GM23338 (cell line): ENCODE data around the gene CELSR1. TPM values are rescaled to one million over a fixed set of nuclear protein-coding genes. Genes with fewer than 3 reads are reported as not detected.

Source experiments
- ATAC-seq: fragments of 200-7000 bp; cut with Tn5 transposase; 3 replicates; pipeline ENCODE4 v1.9.1; 2020
- DNase-seq: peaks from one replicate; pipeline ENCODE4 v3.0.0-alpha.2; 2015; ENCODE audit warnings: low spot score
- H2AFZ ChIP-seq: fragments of 200-600 bp; sonication (generic); 2 replicates; pipeline ENCODE4 v1.8.0; 2016; ENCODE audit warnings: antibody characterized with exemption, mild to moderate bottlenecking, moderate library complexity
- H3F3A ChIP-seq: fragments of 200-600 bp; sonication (generic); replicated peaks from 2 replicates; pipeline ENCODE4 v1.8.0; 2017; ENCODE audit warnings: antibody characterized with exemption, mixed run types, low read depth
- H3K27ac ChIP-seq: fragments of 200-600 bp; sonication (generic); 2 replicates; pipeline ENCODE4 v1.6.1; 2016; ENCODE audit warnings: low read depth
- H3K27me3 ChIP-seq: fragments of 200-600 bp; sonication (generic); 2 replicates; pipeline ENCODE4 v1.8.0; 2016; ENCODE audit warnings: mild to moderate bottlenecking, mixed run types, moderate library complexity; ENCODE audit not compliant: insufficient read depth
- H3K36me3 ChIP-seq: fragments of 200-600 bp; sonication (generic); 2 replicates; pipeline ENCODE4 v1.8.0; 2016; ENCODE audit warnings: mild to moderate bottlenecking; ENCODE audit not compliant: insufficient read depth
- H3K4me1 ChIP-seq: fragments of 200-600 bp; sonication (generic); 2 replicates; pipeline ENCODE4 v1.8.0; 2016; ENCODE audit warnings: mild to moderate bottlenecking, moderate library complexity; ENCODE audit not compliant: insufficient read depth
- H3K4me2 ChIP-seq: fragments of 200-600 bp; sonication (generic); 2 replicates; pipeline ENCODE4 v1.7.1; 2017; ENCODE audit warnings: mixed run types
- H3K4me3 ChIP-seq: fragments of 200-600 bp; sonication (generic); 2 replicates; pipeline ENCODE4 v1.6.1; 2016; ENCODE audit warnings: mixed run types
- H3K79me2 ChIP-seq: fragments of 200-600 bp; sonication (generic); replicated peaks from 2 replicates; pipeline ENCODE4 v1.8.0; 2017; ENCODE audit warnings: mild to moderate bottlenecking; ENCODE audit not compliant: insufficient read depth
- H3K9me2 ChIP-seq: fragments of 200-600 bp; sonication (generic); 2 replicates; pipeline ENCODE4 v1.8.0; 2017; ENCODE audit not compliant: insufficient read depth
- H4K20me1 ChIP-seq: fragments of 200-600 bp; sonication (generic); replicated peaks from 2 replicates; pipeline ENCODE4 v1.8.0; 2017; ENCODE audit warnings: mild to moderate bottlenecking; ENCODE audit not compliant: insufficient read depth
- H3K27ac Mint-ChIP-seq: 2 replicates; pipeline ENCODE4 v1.8.0; 2020; ENCODE audit warnings: inconsistent platforms, mild to moderate bottlenecking, moderate library complexity, mixed read lengths
- H3K27me3 Mint-ChIP-seq: 3 replicates; pipeline ENCODE4 v1.8.0; 2022; ENCODE audit warnings: low read depth, mild to moderate bottlenecking, moderate library complexity, mixed read lengths, inconsistent platforms; ENCODE audit not compliant: insufficient read depth, poor library complexity
- H3K36me3 Mint-ChIP-seq: 3 replicates; pipeline ENCODE4 v1.8.0; 2021; ENCODE audit warnings: low read depth, mild to moderate bottlenecking, inconsistent platforms, moderate library complexity, mixed read lengths
- H3K4me1 Mint-ChIP-seq: 3 replicates; pipeline ENCODE4 v1.8.0; 2020; ENCODE audit warnings: mild to moderate bottlenecking, inconsistent platforms, mixed read lengths
- H3K4me3 Mint-ChIP-seq: 3 replicates; pipeline ENCODE4 v1.8.0; 2021; ENCODE audit warnings: moderate library complexity, mild to moderate bottlenecking, inconsistent platforms, mixed read lengths
- H3K9me3 Mint-ChIP-seq: 3 replicates; pipeline ENCODE4 v1.8.0; 2020; ENCODE audit warnings: moderate library complexity, mild to moderate bottlenecking, inconsistent platforms, mixed read lengths
- CREB1 ChIP-seq: fragments of 250-450 bp; sonication (Bioruptor Pico); IDR thresholded peaks from 2 replicates; pipeline ENCODE4 v1.5.0; 2020; ENCODE audit warnings: low read depth, mild to moderate bottlenecking, moderate library complexity
- EZH2 ChIP-seq: fragments of 200-600 bp; sonication (generic); IDR thresholded peaks from one replicate; pipeline ENCODE4 v1.8.0; 2017; ENCODE audit warnings: antibody characterized with exemption, mild to moderate bottlenecking, low read depth; ENCODE audit not compliant: unreplicated experiment
- EZH2phosphoT487 ChIP-seq: fragments of 200-600 bp; sonication (generic); IDR thresholded peaks from one replicate; pipeline ENCODE4 v1.8.1; 2018; ENCODE audit warnings: antibody characterized with exemption; ENCODE audit not compliant: unreplicated experiment
- JUNB ChIP-seq: IDR thresholded peaks from one replicate; pipeline ENCODE4 v1.6.1; 2016; ENCODE audit warnings: antibody characterized with exemption; ENCODE audit not compliant: unreplicated experiment
- NANOG ChIP-seq: IDR thresholded peaks from 2 replicates; pipeline ENCODE4 v1.6.1; 2016; ENCODE audit warnings: antibody characterized with exemption, borderline replicate concordance
- POLR2AphosphoS5 ChIP-seq: IDR thresholded peaks from 2 replicates; pipeline ENCODE4 v1.6.1; 2016; ENCODE audit warnings: antibody characterized with exemption, low read depth
- REST ChIP-seq: IDR thresholded peaks from one replicate; pipeline ENCODE4 v1.6.1; 2018; ENCODE audit warnings: antibody characterized with exemption; ENCODE audit not compliant: unreplicated experiment
- STAT1 ChIP-seq: IDR thresholded peaks from one replicate; pipeline ENCODE4 v1.6.1; 2016; ENCODE audit warnings: antibody characterized with exemption; ENCODE audit not compliant: unreplicated experiment
- ZNF114 ChIP-seq: fragments of 250-450 bp; sonication (Bioruptor Pico); IDR thresholded peaks from 2 replicates; pipeline ENCODE4 v1.5.0; 2020; ENCODE audit warnings: mild to moderate bottlenecking, moderate library complexity
- ZNF331 ChIP-seq: fragments of 250-450 bp; sonication (Bioruptor Pico); IDR thresholded peaks from 2 replicates; pipeline ENCODE4 v1.5.0; 2020; ENCODE audit warnings: low read depth, mild to moderate bottlenecking, moderate library complexity
- polyA plus RNA-seq: library from polyadenylated mRNA; unstranded; fragments of >200 nt; fragmentation: Nextera tagmentation; extraction: Ambion mirVana; gene quantifications from 2 replicates; pipeline ENCODE4 v1.2.1, GENCODE V29; 2016
- total RNA-seq: library from RNA; depleted of rRNA; stranded (reverse); fragments of >200 nt; shearing (Covaris generic); gene quantifications from 2 replicates; pipeline ENCODE4 v1.2.3, GENCODE V29; 2014
- TF ChIP-seq, protein P1 (sequence below): IDR thresholded peaks from 2 replicates; pipeline ENCODE4 v1.6.1; 2016; ENCODE audit warnings: antibody characterized with exemption
- TF ChIP-seq, protein P2 (sequence below), 2 experiments: fragments of 200-600 bp in 1 of 2; sonication (generic) in 1 of 2; conservative IDR thresholded peaks; 2 replicates each; pipeline versions ENCODE4 v1.5.1 to v1.6.1; 2016 to 2017; ENCODE audit warnings: antibody characterized with exemption in 2 of 2, low read depth in 2 of 2, mild to moderate bottlenecking in 2 of 2, moderate library complexity in 1 of 2
- TF ChIP-seq, protein P3 (sequence below): fragments of 250-450 bp; sonication (Bioruptor Pico); IDR thresholded peaks from 2 replicates; pipeline ENCODE4 v1.5.0; 2020; ENCODE audit warnings: mild to moderate bottlenecking, moderate library complexity

Gene CELSR1
- total and polyA plus RNA-seq, 2 experiments from 2014 or later = 4.8 to 20.4 TPM

- Histone ChIP-seq H3K36me3 (no peaks in the 10 kb centered on the region), H3K4me3 (no peak overlapping the region), H3K4me2 (no peak overlapping the region), H3F3A (no peaks in the 10 kb centered on the region), H4K20me1 (peaks cover 5% of the 10 kb centered on the region; the same call in 1 of the 2 replicates), H3K27ac (no peak overlapping the region), H3K79me2 (no peaks in the 10 kb centered on the region), H3K4me1 (no peaks in the 10 kb centered on the region), H3K27me3 (no peaks in the 10 kb centered on the region), H2AFZ (no peak overlapping the region), H3K9me2 (no peaks in the 10 kb centered on the region)
- peaks cover 2% of the 10 kb centered on the region; the same call in 1 of the 3 replicates for H3K9me3 Mint-ChIP-seq
- DNase-seq = no peak
- H3K27ac Mint-ChIP-seq = no peak overlapping the region
- ATAC-seq = no peak
- peaks cover 2% of the 10 kb centered on the region for H3K27me3 Mint-ChIP-seq
- no peaks in the 10 kb centered on the region; the same call in 1 of the 3 replicates for H3K4me1 Mint-ChIP-seq
- TF ChIP-seq NANOG (no peak), STAT1 (no peak), ZNF114 (CRISPR knock-in tag) (no peak), EZH2 (no peak), JUNB (no peak), POLR2AphosphoS5 (no peak), CREB1 (no peak), ZNF331 (CRISPR knock-in tag) (no peak), REST (no peak), EZH2phosphoT487 (no peak)
- TF ChIP-seq, protein P1, sequence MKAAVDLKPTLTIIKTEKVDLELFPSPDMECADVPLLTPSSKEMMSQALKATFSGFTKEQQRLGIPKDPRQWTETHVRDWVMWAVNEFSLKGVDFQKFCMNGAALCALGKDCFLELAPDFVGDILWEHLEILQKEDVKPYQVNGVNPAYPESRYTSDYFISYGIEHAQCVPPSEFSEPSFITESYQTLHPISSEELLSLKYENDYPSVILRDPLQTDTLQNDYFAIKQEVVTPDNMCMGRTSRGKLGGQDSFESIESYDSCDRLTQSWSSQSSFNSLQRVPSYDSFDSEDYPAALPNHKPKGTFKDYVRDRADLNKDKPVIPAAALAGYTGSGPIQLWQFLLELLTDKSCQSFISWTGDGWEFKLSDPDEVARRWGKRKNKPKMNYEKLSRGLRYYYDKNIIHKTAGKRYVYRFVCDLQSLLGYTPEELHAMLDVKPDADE = no peak
- TF ChIP-seq, protein P2, sequence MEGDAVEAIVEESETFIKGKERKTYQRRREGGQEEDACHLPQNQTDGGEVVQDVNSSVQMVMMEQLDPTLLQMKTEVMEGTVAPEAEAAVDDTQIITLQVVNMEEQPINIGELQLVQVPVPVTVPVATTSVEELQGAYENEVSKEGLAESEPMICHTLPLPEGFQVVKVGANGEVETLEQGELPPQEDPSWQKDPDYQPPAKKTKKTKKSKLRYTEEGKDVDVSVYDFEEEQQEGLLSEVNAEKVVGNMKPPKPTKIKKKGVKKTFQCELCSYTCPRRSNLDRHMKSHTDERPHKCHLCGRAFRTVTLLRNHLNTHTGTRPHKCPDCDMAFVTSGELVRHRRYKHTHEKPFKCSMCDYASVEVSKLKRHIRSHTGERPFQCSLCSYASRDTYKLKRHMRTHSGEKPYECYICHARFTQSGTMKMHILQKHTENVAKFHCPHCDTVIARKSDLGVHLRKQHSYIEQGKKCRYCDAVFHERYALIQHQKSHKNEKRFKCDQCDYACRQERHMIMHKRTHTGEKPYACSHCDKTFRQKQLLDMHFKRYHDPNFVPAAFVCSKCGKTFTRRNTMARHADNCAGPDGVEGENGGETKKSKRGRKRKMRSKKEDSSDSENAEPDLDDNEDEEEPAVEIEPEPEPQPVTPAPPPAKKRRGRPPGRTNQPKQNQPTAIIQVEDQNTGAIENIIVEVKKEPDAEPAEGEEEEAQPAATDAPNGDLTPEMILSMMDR (conservative IDR thresholded peaks at IDR 0.05; ENCODE audit: low read depth in 2 of 2) = no peak
- TF ChIP-seq, protein P3, sequence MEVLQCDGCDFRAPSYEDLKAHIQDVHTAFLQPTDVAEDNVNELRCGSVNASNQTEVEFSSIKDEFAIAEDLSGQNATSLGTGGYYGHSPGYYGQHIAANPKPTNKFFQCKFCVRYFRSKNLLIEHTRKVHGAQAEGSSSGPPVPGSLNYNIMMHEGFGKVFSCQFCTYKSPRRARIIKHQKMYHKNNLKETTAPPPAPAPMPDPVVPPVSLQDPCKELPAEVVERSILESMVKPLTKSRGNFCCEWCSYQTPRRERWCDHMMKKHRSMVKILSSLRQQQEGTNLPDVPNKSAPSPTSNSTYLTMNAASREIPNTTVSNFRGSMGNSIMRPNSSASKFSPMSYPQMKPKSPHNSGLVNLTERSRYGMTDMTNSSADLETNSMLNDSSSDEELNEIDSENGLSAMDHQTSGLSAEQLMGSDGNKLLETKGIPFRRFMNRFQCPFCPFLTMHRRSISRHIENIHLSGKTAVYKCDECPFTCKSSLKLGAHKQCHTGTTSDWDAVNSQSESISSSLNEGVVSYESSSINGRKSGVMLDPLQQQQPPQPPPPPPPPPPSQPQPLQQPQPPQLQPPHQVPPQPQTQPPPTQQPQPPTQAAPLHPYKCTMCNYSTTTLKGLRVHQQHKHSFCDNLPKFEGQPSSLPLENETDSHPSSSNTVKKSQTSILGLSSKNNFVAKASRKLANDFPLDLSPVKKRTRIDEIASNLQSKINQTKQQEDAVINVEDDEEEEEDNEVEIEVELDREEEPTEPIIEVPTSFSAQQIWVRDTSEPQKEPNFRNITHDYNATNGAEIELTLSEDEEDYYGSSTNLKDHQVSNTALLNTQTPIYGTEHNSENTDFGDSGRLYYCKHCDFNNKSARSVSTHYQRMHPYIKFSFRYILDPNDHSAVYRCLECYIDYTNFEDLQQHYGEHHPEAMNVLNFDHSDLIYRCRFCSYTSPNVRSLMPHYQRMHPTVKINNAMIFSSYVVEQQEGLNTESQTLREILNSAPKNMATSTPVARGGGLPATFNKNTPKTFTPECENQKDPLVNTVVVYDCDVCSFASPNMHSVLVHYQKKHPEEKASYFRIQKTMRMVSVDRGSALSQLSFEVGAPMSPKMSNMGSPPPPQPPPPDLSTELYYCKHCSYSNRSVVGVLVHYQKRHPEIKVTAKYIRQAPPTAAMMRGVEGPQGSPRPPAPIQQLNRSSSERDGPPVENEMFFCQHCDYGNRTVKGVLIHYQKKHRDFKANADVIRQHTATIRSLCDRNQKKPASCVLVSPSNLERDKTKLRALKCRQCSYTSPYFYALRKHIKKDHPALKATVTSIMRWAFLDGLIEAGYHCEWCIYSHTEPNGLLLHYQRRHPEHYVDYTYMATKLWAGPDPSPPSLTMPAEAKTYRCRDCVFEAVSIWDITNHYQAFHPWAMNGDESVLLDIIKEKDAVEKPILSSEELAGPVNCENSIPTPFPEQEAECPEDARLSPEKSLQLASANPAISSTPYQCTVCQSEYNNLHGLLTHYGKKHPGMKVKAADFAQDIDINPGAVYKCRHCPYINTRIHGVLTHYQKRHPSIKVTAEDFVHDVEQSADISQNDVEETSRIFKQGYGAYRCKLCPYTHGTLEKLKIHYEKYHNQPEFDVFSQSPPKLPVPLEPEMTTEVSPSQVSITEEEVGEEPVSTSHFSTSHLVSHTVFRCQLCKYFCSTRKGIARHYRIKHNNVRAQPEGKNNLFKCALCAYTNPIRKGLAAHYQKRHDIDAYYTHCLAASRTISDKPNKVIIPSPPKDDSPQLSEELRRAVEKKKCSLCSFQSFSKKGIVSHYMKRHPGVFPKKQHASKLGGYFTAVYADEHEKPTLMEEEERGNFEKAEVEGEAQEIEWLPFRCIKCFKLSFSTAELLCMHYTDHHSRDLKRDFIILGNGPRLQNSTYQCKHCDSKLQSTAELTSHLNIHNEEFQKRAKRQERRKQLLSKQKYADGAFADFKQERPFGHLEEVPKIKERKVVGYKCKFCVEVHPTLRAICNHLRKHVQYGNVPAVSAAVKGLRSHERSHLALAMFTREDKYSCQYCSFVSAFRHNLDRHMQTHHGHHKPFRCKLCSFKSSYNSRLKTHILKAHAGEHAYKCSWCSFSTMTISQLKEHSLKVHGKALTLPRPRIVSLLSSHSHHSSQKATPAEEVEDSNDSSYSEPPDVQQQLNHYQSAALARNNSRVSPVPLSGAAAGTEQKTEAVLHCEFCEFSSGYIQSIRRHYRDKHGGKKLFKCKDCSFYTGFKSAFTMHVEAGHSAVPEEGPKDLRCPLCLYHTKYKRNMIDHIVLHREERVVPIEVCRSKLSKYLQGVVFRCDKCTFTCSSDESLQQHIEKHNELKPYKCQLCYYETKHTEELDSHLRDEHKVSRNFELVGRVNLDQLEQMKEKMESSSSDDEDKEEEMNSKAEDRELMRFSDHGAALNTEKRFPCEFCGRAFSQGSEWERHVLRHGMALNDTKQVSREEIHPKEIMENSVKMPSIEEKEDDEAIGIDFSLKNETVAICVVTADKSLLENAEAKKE (CRISPR knock-in tag) = no peak
- H3K36me3 Mint-ChIP-seq = peaks cover 25% of the 10 kb centered on the region
- H3K4me3 Mint-ChIP-seq = no peak overlapping the region
Observed at GRCh38 chr22:46361826-46362202, 175.6 kb downstream of the CELSR1 start.
